Eye (tissue), 1 donor: ENCODE results near the gene SPON1.

Source experiments
- DNase-seq: peaks from one replicate; pipeline ENCODE4 v3.0.0-alpha.2; 2015

Gene SPON1

GRCh38 chr11:13944911-13945425, 17.6 kb upstream of the SPON1 start:
- no peak for DNase-seq

DNA sequence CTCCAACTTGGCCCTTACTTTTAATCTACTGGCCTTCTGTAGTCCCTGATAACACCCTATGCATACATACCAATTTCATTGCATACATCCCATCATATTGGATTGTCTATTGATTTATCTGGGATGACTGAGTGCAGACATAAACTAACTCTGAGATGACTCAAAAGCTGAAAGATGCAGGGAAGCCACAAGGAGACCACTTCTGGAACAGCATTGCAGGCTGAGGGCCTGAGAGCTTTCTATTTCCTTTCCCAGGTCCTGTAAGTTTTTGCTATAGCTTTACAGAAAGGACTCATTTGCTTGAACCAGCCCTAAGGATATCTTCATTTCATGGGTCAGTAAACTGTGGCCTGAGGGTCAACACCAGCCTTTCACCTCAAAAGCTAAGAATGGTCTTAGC, 15.1 kb upstream of the SPON1 start:
- DNase-seq = no peak

DNA sequence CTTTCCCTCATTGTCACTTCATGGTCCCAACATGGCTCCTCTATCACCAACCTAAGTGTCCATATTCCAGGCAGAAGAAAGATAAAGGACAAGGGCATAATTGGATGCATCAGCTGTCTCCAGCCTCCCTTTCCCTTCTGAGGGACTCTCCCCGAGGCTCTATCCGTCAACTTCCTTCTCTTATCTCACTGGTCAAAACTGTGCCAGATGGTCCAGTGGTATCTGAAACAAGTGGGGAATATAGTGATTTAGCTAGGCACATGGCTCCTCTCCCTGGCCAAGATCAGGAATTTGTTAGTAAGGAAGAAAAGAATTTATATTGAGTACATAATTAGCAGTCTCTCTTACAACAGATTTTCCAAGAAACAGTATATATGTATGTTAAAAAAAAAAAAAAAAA, 12.6 kb upstream of the SPON1 start:
- no peak for DNase-seq

- DNase-seq = no peak
Observed at GRCh38 chr11:13952221-13952620, 10.3 kb upstream of the SPON1 start.

GRCh38 chr11:13952668-13953067, 9.9 kb upstream of the SPON1 start:
- no peak for DNase-seq

GRCh38 chr11:13954591-13954990, 7.9 kb upstream of the SPON1 start:
- DNase-seq = no peak

- DNase-seq = peak; percentile 86
Observed at GRCh38 chr11:13955971-13956421, 6.5 kb upstream of the SPON1 start.

- no peak for DNase-seq
Observed at GRCh38 chr11:13956988-13957387, 5.5 kb upstream of the SPON1 start.

DNA sequence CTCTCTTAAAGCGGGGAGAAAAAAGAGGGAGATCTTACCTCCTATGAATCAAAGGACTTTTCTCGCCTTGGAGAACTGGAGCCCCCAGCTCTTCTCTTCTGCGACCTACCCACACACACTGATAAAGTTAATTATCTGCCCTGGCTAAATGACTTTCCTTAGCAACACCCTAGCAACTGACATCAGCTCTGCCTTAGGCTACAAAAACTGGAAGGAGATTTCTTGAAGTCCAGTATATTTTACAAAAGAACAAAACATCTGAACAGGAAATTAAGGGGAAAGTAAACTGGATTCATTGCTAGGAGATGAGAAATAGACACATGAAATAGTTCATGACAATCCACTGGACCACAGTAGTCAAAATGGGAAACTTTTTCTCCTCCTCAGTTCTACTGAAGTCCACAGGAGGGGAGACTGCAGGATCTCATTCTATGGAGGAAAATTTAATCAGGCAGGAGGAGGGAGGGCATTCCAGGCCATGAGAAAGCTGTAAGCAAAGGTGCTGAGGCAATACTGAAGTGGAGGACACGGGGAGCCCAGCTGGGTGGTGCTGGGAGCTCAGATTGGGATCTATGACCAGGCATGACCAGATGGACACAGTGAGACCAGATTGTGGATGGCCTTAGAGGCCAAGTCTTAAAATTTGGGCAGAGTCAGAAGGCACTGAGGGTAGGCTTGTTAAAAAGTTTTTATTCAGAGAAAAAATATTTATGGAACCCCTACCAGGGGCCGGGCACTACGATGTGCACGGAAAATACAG, 3.7 kb upstream of the SPON1 start:
- no peak for DNase-seq

DNA sequence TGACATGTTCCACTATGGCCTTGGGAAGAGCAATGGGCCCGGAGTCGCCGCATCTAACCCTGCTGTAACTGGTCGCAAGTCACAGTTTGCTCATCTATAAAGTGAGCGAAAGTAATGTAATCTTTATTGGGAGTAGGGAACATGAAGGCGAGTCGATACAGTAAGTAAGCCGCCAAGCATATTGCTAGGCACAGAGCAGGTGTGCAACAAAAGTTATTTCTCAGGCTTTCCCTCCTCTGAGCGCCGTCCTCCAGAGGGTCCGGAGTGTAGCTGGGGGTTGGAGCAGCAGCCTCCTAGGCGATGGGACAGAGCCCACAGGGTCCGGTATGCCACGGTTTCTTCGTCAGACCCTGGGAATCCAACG, 343 bp upstream of the SPON1 start:
- no peak for DNase-seq

DNA sequence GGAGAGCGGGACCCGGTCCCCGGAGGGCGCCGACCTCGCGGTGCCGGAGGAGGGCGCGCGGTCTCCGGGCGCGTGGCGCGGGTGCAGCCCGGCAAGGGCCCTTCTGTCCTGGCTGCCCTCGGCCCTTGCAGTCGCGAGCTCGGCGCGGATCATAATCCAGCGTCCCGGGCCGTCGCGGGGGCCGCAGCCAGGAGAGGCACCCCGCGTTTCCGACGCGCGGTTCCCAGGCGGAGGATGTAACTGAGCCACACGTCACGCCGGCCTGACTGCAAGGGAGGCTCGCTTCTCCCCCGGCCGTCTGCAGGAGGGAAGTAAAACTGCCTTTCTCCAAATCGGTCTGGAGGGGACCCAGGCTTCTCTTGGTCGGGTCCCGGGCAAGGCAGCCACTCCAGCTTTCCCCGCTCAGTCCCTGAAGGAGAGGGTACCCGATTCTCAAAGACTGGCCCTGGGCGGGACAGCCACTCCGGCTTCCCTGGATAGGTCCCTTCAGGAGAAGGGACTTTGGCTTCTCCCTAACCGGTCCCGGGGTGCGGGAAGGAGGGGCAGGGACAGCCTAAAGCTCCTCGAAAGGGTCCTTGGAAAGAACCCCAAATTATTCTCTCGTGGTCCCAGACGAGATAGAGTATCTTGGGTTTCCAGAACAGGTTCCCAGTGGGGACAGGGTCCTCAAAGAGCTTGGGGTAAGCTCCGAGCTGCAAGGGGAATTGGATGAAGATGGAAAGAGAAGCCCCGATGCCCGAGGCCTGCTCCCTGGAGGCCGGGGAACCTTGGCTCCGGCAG, 836 bp downstream of the SPON1 start:
- DNase-seq = peak; percentile 80

DNA sequence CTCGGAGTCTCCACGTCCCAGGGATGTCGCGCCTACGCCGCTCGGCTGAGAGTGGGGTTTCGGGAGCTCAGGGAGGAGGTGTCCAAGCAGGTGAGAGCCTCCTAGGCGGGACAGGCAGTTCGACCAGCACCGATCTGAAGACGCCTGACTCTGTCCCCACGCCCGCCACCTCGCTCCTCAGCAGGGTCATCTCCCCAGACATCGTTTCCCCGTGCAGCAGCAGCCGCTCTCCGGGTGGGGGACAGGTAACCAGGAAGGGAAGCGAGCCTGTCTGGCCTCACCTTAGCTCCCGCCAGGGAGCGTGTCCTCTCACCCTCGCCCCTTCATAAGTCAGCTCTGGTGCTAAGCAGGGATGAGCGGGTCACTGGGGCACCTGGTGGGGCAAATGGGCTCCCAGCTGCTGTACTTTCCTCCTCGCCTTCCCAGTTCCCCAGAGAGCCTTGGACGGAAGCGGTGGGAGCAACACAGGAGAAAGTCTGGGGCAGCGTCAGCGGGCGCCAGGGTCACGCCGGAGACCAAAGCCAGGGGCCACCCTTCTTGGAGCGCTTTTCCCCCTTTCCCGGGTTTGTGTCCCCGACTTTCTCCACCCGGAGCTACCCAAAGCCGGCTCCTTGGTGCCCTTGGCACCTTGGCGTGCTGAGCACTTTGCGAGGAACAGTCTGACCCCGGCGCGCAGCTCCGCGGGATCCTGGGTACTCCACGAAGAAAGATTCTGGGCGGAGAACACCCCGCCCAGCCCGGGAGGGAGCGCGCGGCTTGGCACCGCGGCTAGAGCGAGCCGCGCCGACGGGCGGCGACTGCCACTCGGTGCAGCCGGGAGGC, 1.6 kb downstream of the SPON1 start:
- peak; percentile 67 for DNase-seq

GRCh38 chr11:13964771-13965074, 2.2 kb downstream of the SPON1 start:
- DNase-seq = no peak

DNA sequence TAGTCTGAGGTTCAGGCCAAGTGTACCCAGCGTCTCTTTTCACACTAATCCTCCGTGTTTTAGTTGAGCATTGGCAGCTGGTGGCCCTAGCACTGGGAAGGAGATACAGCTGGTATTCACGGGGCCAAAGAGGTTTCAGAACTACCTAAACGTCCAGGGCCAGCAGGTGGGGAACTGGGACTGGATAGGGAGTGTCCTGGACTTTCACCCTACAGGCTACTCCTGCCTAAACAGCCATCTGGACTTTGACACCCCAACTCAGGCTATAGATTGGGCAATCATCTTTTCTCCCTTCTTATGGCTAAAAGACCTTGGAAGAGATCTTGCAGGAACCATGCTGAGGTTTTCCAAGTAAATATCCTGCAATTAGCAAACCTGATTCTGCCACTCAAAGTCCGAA, 2.8 kb downstream of the SPON1 start:
- DNase-seq = no peak

DNA sequence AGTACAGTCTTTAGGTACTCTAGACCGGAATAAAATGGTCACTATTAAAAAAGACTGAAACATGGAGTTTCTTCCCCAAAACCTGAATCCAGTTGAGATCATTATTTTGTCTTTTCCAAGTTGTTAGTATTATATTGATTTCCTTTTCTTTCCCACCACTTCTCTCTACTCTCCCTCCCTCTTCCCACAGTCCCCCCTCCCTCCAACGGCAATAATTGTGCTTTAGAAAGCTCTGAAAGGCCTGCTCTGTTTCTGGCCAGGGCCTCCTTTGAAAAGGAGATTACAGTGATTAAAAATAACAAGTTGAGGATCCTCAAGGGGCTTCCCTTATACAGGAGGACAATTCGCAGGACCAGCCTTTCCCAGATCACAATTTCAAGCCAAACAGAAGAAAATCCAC, 3.5 kb downstream of the SPON1 start:
- peak; percentile 72 for DNase-seq

DNA sequence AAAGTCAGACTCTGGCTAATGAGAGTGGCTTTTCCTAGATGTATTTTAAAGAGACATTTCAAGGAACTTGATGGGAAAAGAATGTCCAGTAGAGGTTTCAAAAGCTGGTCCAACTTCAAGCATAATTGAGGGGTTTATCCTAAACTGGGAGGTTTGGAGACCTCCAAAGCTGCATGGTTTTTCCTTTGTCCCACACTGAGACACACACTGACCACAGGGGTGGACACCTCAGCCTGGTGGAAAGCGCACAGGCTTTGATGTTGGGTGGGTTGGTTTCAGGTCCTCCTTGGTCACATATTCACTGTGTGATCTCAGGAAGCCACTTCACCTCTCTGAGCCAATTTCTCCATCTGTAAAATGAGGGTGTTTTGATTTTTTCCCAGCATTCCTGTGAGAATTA, 4.0 kb downstream of the SPON1 start:
- DNase-seq = peak; percentile 33

DNA sequence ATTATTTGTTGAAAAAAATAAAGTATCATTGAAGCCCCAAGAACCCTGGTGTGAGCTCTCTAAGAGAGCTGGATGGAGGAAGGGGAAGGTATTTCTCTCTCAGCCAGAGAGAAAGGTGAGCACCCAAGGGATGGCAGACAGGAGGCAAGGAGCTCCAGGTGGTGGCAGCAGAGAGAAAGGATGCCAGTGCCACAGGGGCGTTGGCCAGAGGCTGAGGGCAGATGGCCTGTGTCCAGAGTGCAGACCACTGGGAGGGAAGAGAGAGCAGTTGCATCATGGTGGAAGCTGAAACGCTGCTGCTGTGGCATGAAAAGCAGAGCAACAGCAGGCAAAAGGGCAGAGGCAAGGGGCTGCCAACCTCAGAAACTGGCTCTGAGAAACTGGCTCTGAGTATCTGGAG, 8.5 kb downstream of the SPON1 start:
- peak; percentile 49 for DNase-seq

- no peak for DNase-seq
Observed at GRCh38 chr11:13972043-13972910, 9.8 kb downstream of the SPON1 start.

- DNase-seq = no peak
Observed at GRCh38 chr11:13972944-13973343, 10.4 kb downstream of the SPON1 start.

GRCh38 chr11:13974631-13975030, 12.1 kb downstream of the SPON1 start:
- no peak for DNase-seq

DNA sequence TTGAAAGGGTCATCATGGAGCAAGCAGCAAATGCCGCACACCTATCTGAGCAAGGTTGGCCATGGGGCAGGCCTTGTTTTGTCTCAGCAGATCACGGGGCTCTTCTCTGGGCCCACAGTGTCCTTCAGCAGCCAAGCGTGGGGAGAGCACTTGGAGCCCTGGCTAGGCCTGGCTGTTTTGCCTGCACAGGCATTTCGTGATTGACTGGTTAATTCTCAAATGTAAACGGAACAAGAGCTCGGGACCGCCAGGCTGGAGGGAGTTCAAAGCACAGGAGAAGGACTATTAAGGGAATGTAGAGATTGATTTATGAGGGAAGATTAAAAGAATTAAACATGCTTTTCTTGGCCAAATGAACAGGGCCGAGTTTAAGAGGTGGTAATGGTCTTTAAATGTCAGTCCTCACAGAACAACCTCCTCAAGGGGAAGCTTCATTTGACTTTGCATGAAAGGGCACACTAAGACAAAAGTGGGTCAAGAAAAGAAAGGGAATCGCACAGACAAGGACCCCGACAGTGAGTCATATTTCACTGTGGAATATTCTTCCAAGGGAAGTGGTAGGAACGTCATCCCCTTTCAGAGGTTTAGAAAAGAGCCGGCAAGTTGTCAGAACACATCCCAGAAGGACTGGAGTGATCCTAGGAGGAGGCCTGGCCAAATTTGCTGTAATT, 20.7 kb downstream of the SPON1 start:
- DNase-seq = peak; percentile 53
